ENCODE measurements around the gene ZNF653.

Gene ZNF653, protein sequence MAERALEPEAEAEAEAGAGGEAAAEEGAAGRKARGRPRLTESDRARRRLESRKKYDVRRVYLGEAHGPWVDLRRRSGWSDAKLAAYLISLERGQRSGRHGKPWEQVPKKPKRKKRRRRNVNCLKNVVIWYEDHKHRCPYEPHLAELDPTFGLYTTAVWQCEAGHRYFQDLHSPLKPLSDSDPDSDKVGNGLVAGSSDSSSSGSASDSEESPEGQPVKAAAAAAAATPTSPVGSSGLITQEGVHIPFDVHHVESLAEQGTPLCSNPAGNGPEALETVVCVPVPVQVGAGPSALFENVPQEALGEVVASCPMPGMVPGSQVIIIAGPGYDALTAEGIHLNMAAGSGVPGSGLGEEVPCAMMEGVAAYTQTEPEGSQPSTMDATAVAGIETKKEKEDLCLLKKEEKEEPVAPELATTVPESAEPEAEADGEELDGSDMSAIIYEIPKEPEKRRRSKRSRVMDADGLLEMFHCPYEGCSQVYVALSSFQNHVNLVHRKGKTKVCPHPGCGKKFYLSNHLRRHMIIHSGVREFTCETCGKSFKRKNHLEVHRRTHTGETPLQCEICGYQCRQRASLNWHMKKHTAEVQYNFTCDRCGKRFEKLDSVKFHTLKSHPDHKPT

DNA sequence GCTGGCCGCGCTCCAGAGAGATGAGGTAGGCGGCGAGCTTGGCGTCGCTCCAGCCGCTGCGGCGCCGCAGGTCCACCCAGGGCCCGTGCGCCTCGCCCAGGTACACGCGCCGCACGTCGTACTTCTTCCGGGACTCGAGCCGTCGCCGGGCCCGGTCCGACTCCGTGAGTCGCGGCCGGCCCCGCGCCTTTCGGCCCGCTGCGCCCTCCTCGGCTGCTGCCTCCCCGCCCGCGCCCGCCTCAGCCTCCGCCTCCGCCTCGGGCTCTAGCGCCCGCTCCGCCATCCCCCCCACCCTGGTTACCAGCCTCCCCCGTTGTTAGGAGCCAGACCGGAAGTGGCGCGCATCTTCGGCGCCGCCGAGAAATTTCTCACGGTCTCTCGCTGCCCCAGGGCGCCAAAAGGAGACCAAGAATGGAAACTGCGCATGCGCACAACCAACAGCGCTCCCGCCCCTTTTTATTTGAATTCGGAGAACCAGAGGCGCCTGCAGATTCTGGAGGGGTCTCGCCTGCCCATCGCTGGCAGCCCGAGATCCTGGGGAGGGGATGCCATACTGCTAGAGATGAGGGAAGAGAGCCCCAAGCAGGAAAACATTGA, at the start of gene ZNF653:
TSS of gene ZNF653 (minus strand) at position 336 of the 597 bp plus-strand sequence. CDS start at position 283, 53 bp downstream.
- DNase-seq = peak; percentile 94

DNA sequence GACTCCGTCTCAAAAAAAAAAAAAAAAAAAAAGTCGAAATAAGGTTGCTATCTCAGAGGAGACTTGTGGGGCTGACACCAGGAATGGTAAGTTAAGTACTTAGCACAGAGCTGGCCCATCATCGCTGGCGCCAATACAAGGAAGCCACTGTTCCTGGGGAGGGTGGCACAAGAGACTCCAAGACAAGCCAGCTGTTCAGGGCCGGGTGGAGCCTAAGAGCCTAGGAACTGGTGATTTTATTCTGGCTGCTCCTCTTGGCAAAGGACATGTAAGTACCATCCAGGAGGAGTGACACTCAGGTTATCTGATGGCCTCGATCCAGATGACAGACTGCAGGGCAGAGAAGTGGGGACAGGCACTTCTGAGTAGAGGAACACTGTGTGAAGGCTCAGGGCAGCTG, 49.6 kb upstream of the ZNF653 start:
- no peak for DNase-seq

DNA sequence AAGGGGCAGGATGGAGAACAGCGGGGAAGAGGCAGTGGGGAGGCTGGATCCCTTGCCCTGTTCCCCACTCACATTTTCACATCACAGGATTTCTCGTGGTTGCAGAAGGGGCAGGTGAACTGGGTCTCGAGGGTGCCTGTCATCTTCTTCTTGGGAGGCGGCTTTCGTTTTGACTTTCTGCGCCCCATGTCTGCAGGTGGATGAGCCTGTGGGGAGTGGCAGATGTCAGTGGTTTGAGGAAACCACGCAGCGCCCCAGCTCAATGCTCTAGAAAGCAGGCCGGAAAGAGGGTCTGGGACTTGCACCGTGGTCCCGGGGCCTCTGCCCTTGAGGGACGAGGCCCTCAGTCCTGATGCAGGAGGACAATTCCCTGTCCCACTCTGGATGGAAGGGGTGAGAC, 48.5 kb upstream of the ZNF653 start:
- DNase-seq = no peak

DNA sequence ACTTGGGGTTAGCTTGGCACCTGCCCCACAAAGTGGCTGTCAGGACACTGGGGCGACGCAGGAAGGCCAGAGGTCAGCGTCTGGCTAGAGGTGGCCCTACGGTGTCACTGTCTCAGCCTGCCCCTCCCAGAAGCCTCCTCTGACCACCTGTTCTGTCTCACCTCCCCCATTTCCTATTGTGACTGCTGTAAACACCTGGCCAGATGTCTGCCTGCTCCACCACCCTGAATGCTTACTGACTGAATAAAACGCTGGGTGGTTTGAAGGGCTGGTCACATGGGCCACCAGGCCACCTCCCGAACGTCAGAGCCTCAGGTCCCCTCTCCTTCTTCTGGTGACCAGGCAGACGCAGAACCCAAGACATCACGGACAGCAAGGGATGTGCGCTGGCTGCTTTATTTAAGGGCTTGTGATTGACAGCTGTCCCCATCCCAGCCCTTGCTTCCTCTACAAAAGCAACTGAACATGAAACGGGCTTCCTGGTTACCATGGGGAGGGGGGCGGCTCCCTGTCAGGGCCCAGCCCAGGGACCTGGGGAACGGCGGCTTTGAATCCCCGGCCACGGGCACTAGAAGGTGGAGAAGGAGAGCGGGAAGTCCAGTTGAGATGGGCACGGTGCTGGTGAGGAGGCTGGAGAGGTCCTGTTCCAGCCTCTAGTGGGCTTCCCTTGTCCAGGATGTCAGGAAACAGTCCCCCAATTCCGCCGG, 47.2 kb upstream of the ZNF653 start:
- no peak for DNase-seq

DNA sequence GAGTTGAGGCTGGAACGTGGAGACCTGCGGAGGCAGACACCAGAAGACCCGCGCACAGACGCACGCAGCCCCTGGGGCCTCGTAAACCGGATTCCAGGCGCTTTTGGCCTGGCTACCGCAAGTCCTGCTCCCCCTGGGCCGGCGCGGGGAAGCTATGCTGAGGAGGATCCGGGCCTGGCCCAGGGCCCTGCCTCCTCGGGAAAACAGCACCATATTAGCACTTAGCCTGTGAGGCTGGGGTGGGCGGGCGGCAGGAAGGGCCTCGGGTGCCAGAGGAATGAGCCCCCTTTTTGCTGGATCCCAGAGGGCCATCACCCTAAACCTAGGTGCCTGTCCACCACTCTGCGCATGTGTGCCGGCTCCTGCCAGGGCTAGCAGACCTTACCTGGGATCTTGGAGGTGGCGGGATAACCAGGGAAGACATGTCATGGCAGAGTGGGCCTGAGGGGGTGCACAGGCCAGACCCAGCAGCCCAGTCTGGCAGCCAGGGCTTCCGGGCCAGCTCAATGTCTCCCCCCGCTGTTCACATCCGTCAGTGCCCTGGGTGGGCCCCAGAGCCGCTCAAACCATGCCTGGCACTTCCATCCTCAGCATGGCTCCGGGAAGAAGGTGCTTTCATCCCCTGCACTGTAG, 46.1 kb upstream of the ZNF653 start:
- no peak for DNase-seq

DNA sequence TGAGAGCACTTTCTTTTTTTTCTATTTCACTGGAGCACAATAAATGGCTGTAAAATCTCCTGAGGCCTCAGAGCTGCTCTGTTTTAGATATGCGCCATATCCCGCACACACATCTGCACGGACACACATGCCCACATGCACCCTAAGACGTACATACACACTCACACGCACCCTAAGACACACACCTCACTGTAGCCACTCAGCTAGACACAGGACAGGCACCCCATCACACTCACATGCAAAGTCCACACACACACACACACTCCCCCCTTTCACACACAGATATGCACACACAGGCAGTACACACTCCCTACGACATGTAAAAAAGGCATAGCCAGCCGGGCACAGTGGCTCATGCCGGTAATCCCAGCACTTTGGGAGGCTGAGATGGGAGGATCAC, 44.6 kb upstream of the ZNF653 start:
- DNase-seq = no peak

DNA sequence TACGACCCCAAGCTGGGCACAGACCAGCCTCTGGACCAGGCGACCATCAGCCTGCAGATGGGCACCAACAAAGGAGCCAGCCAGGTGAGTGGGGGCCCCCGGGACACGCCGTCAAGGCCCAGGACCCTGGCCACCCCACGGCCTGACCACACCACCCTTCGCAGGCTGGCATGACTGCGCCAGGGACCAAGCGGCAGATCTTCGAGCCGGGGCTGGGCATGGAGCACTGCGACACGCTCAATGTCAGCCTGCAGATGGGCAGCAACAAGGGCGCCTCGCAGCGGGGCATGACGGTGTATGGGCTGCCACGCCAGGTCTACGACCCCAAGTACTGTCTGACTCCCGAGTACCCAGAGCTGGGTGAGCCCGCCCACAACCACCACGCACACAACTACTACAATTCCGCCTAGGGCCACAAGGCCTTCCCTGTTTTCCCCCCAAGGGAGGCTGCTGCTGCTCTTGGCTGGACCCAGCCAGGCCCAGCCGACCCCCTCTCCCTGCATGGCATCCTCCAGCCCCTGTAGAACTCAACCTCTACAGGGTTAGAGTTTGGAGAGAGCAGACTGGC, 43.8 kb upstream of the ZNF653 start:
- DNase-seq = no peak

DNA sequence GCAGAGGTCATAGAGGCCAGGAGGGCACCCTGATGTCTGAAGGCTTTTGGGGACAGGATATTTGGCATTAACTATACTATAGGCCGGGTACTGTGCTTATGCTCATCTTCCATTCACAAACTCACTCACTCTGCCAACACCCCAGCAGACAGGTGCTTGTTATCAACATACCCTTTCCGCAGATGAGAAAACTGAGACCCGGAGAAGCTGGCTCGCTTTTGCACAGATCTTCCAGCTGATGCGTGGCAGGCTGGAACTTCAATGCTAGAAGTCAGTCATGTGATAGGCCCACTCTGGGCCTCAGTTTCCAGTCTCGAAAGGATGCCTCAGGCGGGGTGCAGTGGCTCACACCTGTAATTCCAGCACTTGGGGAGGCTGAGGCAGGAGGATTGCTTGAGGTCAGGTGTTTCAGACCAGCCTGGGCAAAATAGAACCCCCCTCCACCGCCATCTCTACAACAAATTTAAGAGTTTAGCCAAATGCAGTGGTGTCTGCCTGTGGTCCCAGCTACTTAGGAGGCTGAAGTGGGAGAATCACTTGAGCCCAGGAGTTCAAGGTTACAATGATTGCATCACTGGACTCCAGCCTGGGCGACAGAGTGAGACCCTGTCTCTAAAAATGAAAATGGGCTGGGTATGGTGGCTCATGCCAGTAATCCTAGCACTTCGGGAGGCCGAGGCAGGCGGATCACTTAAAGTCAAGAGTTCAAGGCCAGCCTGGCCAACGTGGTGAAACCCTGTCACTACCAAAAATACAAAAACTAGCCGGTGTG, 42.5 kb upstream of the ZNF653 start:
- no peak for DNase-seq

DNA sequence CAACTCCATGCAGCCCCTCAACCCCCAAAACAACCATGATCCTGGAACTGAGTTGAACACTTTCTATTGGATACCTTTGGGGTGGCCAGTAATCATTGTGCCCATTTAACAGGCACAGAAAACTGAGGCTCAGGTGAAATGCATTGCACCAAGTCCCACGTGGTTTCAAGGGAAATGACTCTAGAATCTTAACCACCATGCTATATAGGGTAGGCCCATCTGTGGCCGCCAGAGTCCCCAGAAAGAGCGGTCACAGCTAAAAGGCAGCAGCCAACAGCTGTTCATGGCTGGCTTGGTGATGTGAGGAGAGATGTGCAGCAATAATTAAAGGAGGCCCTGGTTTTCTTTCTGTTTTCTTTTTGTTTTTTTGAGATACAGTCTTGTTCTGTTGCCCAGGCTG, 35.6 kb upstream of the ZNF653 start:
- DNase-seq = no peak

DNA sequence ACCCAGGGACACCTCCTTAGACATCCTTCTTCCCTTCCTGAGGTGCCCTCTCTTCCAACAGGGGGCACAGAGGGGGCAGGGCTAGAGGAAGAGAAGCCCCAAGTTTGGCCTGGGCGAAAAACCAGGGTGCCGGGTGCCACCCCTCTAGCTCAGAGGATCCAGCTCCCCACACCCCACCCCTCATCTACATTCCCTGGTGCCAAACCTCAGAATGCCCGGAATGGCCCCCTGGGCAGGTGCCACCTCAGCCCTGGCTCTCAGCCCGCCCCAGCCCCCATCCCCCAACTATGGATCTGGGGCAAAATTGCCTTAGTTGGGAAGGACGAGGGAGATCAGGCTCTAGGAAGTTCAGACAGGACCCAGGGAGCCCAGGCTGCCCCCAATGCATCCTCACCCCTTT, 35.0 kb upstream of the ZNF653 start:
- DNase-seq = no peak

DNA sequence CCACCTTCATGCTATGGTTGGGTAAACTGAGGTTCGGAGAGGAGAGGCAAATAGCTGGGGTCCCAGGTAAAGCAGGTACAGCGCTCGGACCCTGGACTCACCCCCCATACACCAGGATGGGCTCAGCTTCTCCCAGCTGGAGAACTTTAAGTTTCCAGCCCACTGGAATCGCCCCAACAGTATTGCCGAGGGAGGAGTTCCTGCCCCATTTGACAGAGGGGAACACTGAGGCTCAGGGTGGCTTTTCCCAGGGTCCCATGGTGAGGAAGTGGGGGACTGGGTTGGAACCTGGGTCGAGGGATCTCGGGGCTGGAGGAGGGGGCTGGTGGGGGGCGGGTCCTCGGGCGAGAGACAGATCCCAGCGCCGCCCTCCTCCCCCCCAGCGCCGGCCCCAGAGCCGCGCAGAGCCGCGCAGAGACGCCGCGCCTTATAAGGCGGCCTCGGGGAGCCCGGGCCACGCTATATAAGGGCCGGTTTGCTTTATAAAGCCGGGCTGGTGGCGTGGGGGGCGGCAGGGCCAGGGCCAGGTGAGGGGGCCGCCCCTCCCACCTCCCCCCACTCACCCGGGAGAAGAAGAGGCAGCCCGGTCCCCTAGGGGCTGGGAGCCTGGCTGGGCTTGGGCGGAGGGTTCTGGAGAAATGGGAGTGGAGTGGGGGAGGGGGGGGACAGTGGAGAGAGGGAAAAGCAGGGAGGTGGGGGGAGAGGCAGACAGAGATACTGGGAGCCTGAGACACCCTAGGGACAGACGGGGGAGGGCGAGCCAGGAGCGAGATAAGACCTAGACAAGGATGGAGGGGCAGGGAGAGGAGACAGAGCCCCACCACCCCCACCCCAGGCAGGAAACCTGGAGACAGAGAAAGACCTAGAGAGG, 34.1 kb upstream of the ZNF653 start:
- no peak for DNase-seq

DNA sequence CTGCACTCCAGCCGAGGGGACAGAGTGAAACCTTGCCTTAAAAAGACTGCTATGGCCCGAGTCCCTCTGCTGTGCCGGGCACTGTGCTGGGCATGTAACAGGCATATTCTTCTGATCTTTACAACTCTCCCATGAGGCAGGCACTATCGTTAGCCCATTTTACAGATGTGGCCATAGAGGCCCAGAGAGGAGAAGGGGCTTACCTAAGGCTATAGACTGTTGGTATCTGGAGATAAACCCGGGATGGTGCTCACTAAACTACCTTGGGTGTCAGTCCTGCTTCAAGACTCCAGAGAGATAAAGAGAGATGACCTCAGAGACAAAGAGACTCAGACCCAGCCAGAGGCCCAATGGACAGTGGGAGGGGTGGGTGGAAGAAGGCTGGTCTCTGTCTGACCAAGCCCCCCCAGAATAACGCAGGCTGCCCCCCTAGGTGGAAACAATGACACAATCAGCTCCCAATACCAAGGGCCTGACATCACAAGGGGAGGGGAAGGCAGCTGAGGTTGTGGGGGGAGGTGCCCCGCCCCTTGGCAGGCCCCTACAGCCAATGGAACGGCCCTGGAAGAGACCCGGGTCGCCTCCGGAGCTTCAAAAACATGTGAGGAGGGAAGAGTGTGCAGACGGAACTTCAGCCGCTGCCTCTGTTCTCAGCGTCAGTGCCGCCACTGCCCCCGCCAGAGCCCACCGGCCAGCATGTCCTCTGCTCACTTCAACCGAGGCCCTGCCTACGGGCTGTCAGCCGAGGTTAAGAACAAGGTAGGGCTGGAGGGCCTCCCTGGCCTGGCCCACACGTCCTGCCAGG, 32.8 kb upstream of the ZNF653 start, which contains the start of gene CNN1:
TSS of gene CNN1 (plus strand) at position 620 of the 805 bp plus-strand sequence. CDS start at position 697, 77 bp downstream.
- DNase-seq = no peak

DNA sequence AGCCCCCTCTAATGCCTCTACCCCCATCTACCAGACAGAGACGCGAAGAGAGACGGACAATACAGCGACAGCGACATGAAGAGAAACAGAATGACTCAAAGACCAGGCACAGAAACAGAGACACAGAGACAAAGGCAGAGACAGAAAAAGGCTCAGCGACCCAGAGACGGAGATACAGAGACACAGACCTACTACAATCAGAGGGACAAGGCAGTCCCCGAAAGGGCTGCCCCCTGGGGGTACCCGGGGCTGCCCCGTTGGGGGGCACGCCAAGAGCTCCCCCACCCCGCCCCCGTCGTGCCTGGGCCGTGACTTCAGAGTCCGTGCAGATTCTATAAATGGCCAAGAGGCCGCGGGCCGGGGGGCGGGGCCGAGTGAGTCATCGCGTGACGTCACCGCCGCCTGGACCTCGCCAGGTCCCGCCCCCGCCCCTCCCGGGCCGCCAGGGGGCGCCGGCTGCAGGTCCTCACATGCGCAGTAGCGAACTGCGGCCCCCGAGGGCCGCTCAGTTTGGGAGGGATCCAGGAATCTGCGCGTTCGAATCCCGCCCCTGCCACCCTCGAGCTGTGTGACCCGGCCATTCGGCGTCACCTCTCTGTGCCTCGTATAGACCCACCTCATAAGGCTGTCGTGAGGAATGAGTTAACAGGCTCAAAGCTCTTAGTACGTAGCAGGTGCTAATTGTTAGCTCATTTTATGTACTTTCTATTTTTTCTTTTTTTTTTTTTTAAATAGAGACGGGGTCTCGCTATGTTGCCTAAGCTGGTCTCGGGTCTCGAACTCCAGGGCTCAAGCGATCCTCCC, 30.4 kb upstream of the ZNF653 start:
- DNase-seq = peak; percentile 89

DNA sequence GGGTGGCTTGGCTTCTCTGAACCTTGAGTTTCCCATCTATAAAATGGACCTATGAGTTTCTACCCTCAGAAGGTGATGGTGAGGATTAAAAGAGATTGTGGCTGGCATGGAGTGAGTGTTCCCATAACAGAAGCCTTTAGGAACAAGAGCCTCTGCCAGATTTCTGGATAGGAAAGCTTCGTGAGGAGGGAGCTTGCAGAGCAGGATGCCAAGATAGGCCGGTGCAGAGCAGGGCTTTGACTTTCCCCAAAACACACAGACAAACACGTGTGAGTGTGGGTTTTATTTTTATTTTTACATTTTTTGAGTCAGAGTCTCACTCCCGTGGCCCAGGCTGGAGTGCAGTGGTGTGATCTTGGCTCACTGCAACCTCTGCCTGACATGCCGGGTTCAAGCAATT, 29.3 kb upstream of the ZNF653 start:
- no peak for DNase-seq

DNA sequence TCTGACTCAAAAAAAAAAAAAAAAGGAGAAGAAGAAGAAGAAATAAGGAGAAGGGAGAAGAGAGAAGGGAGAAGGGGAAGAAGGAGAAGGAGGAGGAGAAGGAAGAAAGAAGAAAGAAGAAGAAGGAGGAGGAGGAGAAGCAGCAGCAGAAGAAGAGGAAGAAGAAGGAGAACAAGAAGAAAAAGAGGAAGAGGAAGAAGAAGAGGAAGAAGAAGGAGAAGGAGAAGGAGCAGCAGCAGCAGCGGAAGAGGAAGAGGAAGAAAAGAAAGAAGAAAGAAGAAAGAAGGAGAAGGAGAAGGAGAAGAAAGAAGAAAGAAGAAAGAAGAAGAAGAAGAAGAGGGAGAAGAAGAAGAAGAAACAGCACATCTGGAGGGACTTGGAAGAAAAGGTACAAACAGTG, 28.9 kb upstream of the ZNF653 start:
- DNase-seq = no peak

DNA sequence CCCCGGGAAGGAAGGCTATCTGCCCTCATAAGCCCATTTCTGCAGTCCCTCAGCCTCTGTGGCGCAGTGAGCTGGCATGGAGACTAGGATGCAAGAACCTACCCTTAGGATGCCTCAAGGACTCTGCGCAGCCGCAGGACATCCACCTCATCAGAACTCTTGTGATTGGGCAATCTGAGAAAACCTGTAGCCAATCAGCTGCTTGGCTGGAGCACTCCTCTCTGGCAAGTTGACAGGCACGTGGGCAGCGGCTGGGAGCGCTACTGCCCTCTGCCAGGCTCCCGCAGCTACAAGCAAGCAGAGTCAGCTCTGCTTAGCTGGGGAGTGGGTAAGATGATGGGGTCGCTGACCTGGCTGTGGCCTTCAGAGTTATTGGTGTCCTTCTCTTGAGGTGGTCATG, 24.8 kb upstream of the ZNF653 start:
- DNase-seq = peak; percentile 48

DNA sequence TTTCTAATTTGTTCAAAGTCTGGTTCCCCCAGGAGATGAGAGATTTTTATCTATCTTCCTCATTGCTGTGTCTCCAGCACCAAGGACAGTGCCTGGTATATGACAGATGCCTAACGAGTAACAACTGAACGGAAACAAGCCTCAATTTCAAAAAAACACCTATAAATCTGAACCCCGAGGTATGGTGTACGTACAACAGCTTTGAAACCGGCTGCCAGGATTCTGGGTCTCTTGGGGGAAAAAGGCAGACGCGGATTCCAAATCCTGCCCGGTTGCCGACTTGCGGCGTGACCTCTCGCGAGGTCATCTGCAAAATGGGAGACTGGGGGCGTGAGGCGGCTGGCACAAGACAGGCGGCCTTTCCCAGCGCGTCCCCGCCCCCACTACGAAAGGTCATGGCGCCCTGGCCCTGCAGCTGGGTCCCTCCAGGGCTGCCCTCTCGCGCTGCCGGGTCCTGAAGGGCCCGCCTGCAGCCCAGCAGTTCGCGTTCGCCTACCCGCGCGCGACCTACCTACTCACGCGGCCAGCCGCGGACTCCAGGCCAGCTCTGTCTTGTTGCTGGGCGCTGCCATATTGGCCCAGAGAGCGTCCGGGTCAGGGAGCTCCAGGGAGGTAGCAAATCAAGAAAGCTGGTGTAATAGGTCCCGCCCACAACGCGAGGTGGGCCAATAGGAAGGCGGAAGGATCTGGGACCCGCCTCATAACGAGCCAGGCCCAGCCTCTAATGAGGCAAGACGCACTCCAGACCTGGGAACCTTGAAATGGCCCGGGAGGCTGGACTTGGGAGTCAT, 23.1 kb upstream of the ZNF653 start, which contains the start of gene ECSIT:
TSS of gene ECSIT (minus strand) at position 584 of the 791 bp plus-strand sequence. CDS start 9,964 bp downstream, outside the sequence.
- DNase-seq = peak; percentile 95

DNA sequence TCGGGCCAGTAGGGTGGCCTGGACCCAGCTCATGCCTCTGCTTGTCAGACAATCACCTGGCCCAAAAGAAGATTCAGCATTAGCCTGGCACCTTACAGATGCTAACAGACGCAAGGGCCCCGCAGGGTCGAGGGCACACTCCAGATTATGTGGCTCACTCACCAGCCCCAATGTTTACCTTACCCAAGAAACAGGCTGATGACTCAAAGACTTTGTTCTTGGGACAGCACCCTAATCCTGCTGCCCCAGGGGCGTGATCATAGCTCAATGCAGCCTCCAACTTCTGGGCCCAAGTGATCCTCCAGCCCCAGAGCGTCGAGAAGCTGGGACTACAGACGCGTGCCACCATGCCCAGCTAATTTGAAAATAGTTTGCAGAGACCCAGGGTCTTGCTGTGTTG, 13.5 kb upstream of the ZNF653 start:
- DNase-seq = no peak

Data from activated naive CD4-positive, alpha-beta T cell treated with Interleukin-2 at 50 U/mL for 16 hours (primary cell).